Astrocyte (in vitro differentiated cells and primary cell): ENCODE data around the gene CAPG. TPM values are rescaled to one million over a fixed set of nuclear protein-coding genes. Genes with fewer than 3 reads are reported as not detected.

Experiments
- DNase-seq: peaks from one replicate; pipeline ENCODE4 v3.0.0-alpha.2; 2010; ENCODE audit warnings: low read depth
- FAIRE-seq: peaks from 2 replicates; lab custom pipeline; 2011; peaks lifted over from hg19 to GRCh38; lab: Jason Lieb, UNC
- H2AFZ ChIP-seq: 2 replicates; pipeline ENCODE4 v1.6.0; 2012; ENCODE audit warnings: low read depth, low read length, inconsistent platforms
- H3K27ac ChIP-seq: 2 replicates; pipeline ENCODE4 v1.5.1; 2011; ENCODE audit warnings: low read depth, low read length, inconsistent platforms
- H3K27me3 ChIP-seq: 2 replicates; pipeline ENCODE4 v1.6.0; 2011; ENCODE audit warnings: low read length, inconsistent platforms; ENCODE audit not compliant: insufficient read depth
- H3K36me3 ChIP-seq: 2 replicates; pipeline ENCODE4 v1.5.1; 2011; ENCODE audit warnings: low read length, inconsistent platforms; ENCODE audit not compliant: insufficient read depth
- H3K4me1 ChIP-seq: 2 replicates; pipeline ENCODE4 v1.5.1; 2011; ENCODE audit warnings: low read length, inconsistent platforms; ENCODE audit not compliant: insufficient read depth
- H3K4me2 ChIP-seq: 2 replicates; pipeline ENCODE4 v1.6.0; 2012; ENCODE audit warnings: low read length, inconsistent platforms
- H3K4me3 ChIP-seq: 2 replicates; pipeline ENCODE4 v1.5.1; 2011; ENCODE audit warnings: low read depth, mild to moderate bottlenecking, low read length, inconsistent platforms; ENCODE audit not compliant: insufficient read depth
- H3K79me2 ChIP-seq: 2 replicates; pipeline ENCODE4 v1.6.0; 2012; ENCODE audit warnings: mild to moderate bottlenecking, low read length, inconsistent platforms; ENCODE audit not compliant: insufficient read depth
- H3K9ac ChIP-seq: 2 replicates; pipeline ENCODE4 v1.6.0; 2012; ENCODE audit warnings: mild to moderate bottlenecking, low read length, inconsistent platforms
- H3K9me3 ChIP-seq: 2 replicates; pipeline ENCODE4 v1.5.1; 2012; ENCODE audit warnings: low read depth, mild to moderate bottlenecking, low read length, inconsistent platforms; ENCODE audit not compliant: insufficient read depth
- H4K20me1 ChIP-seq: 2 replicates; pipeline ENCODE4 v1.6.0; 2012; ENCODE audit warnings: low read length, inconsistent platforms; ENCODE audit not compliant: insufficient read depth
- H3K27ac Mint-ChIP-seq: one replicate; pipeline ENCODE4 v1.8.0; 2021; ENCODE audit warnings: mild to moderate bottlenecking, mixed read lengths; ENCODE audit not compliant: unreplicated experiment
- H3K27me3 Mint-ChIP-seq: one replicate; pipeline ENCODE4 v1.8.0; 2021; ENCODE audit warnings: low read depth, mixed read lengths; ENCODE audit not compliant: unreplicated experiment
- H3K36me3 Mint-ChIP-seq: one replicate; pipeline ENCODE4 v1.8.0; 2021; ENCODE audit warnings: low read depth, mixed read lengths; ENCODE audit not compliant: unreplicated experiment
- H3K4me1 Mint-ChIP-seq: one replicate; pipeline ENCODE4 v1.8.0; 2021; ENCODE audit warnings: low read depth, mixed read lengths; ENCODE audit not compliant: unreplicated experiment
- H3K4me3 Mint-ChIP-seq: one replicate; pipeline ENCODE4 v1.8.0; 2021; ENCODE audit warnings: mild to moderate bottlenecking, moderate library complexity, mixed read lengths; ENCODE audit not compliant: unreplicated experiment
- H3K9me3 Mint-ChIP-seq: one replicate; pipeline ENCODE4 v1.8.0; 2021; ENCODE audit warnings: mild to moderate bottlenecking, mixed read lengths; ENCODE audit not compliant: unreplicated experiment
- EZH2 ChIP-seq: IDR thresholded peaks from 2 replicates; pipeline ENCODE4 v1.6.1; 2012; ENCODE audit warnings: mild to moderate bottlenecking, low read length, inconsistent platforms; ENCODE audit not compliant: insufficient read depth
- total RNA-seq: library from RNA; stranded (reverse); gene quantifications from 2 replicates; pipeline ENCODE4 v1.2.1, GENCODE V29; 2021
- TF ChIP-seq, protein P1 (sequence below): IDR thresholded peaks from 2 replicates; pipeline ENCODE4 v1.5.1; 2011; ENCODE audit warnings: low read depth, mild to moderate bottlenecking, inconsistent platforms, low read length, moderate library complexity; ENCODE audit not compliant: insufficient read depth

Gene CAPG
- total RNA-seq, 1 donor from 2014 or later, result 68.2 TPM

DNA sequence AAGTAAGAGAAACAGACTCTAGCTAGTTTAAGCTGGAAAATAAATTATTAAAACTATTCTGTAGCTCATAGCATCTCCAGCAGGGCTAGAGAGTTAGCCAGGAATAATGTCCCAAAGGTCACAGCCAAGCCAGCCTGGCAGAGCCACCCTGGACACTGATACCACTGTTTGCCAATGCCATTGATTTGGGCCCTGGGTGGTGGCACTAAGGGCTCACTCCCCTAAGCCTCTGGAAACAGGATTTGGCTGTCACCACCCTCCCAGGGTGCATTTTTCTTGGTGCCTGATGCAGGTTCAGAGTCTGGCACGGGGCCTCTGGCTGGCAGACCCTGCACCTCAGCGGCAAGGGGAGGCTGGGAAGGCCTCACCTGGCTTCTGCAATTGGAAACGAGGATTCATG is 15.4 kb upstream of the CAPG start:
- H3K9ac ChIP-seq, result no peak overlapping the region
- H3K27ac Mint-ChIP-seq, result no peak overlapping the region
- FAIRE-seq, result no peak

DNA sequence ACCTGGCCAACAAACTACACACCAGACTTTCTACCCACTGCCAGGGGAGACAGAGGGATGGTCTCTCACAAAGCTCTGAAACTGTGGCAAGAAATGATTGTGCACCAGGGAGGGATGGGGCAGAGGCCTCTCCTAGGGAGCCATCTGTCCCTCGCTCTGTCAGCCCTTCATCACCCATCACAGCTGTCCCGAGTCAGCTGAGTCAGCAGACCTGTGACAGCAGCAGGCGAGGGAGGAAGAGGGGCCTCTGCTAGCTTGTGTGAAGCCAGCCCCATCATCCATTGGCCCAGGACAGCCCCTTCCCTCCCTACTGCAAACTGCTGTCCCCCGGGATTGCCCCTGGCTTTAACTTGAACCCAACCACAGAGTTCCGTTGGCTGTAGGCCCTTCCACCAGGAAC is 13.4 kb upstream of the CAPG start:
- Histone ChIP-seq H3K79me2 (peaks cover 4% of the 10 kb centered on the region), H4K20me1 (no peaks in the 10 kb centered on the region), H3K4me3 (no peak overlapping the region), H2AFZ (no peak overlapping the region), H3K4me1 (peaks cover 27% of the 10 kb centered on the region), H3K4me2 (no peak overlapping the region), H3K27me3 (no peaks in the 10 kb centered on the region), H3K27ac (no peak overlapping the region), H3K9me3 (no peaks in the 10 kb centered on the region), H3K36me3 (no peaks in the 10 kb centered on the region), H3K9ac (no peak overlapping the region)
- Mint-ChIP-seq H3K27me3 (peaks cover 7% of the 10 kb centered on the region), H3K36me3 (no peaks in the 10 kb centered on the region), H3K4me3 (no peak overlapping the region), H3K4me1 (peaks cover 26% of the 10 kb centered on the region), H3K9me3 (no peaks in the 10 kb centered on the region), H3K27ac (no peak overlapping the region)
- FAIRE-seq (no peak), DNase-seq (no peak)
- TF ChIP-seq EZH2, result no peak
- TF ChIP-seq, protein P1, sequence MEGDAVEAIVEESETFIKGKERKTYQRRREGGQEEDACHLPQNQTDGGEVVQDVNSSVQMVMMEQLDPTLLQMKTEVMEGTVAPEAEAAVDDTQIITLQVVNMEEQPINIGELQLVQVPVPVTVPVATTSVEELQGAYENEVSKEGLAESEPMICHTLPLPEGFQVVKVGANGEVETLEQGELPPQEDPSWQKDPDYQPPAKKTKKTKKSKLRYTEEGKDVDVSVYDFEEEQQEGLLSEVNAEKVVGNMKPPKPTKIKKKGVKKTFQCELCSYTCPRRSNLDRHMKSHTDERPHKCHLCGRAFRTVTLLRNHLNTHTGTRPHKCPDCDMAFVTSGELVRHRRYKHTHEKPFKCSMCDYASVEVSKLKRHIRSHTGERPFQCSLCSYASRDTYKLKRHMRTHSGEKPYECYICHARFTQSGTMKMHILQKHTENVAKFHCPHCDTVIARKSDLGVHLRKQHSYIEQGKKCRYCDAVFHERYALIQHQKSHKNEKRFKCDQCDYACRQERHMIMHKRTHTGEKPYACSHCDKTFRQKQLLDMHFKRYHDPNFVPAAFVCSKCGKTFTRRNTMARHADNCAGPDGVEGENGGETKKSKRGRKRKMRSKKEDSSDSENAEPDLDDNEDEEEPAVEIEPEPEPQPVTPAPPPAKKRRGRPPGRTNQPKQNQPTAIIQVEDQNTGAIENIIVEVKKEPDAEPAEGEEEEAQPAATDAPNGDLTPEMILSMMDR, result no peak

More for the DNA sequence above, 15.4 kb upstream of the CAPG start:
- H3K79me2 ChIP-seq, result no peaks in the 10 kb centered on the region
- H2AFZ ChIP-seq, result no peak overlapping the region
- Mint-ChIP-seq H3K4me3 (no peak overlapping the region), H3K4me1 (peaks cover 16% of the 10 kb centered on the region), H3K27me3 (peaks cover 8% of the 10 kb centered on the region), H3K36me3 (no peaks in the 10 kb centered on the region), H3K9me3 (no peaks in the 10 kb centered on the region)
- no peak overlapping the region for H3K4me2 ChIP-seq
- TF ChIP-seq EZH2, result no peak
- DNase-seq, result no peak
- H3K4me1 ChIP-seq, result peaks cover 11% of the 10 kb centered on the region
- H3K4me3 ChIP-seq, result no peak overlapping the region
- no peak overlapping the region for H3K27ac ChIP-seq
- H3K27me3 ChIP-seq, result no peaks in the 10 kb centered on the region
- no peaks in the 10 kb centered on the region for H3K36me3 ChIP-seq
- no peaks in the 10 kb centered on the region for H4K20me1 ChIP-seq
- H3K9me3 ChIP-seq, result no peaks in the 10 kb centered on the region

DNA sequence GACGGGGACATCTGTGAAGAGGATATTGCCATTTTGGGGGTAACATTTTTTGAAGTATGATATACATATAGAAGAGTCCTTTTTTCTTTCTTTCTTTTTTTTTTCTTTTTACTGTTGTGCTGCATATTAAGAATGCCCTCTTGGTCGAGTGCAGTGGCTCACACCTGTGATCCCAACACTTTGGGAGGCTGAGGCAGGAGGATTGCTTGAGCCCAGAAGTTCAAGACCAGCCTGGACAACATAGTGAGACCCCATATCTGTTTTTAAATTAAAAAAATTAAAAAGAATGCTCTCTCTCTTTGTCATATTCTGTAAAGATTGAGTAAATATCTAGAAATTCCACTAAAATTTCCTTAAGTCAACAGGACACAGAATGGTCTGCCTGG is 11.9 kb upstream of the CAPG start:
- Histone ChIP-seq H3K4me2 (no peak overlapping the region), H3K36me3 (no peaks in the 10 kb centered on the region), H3K27ac (no peak overlapping the region), H3K4me1 (peaks cover 31% of the 10 kb centered on the region), H3K79me2 (peaks cover 4% of the 10 kb centered on the region), H2AFZ (no peak overlapping the region), H3K4me3 (no peak overlapping the region), H4K20me1 (no peaks in the 10 kb centered on the region), H3K9me3 (no peaks in the 10 kb centered on the region), H3K9ac (no peak overlapping the region), H3K27me3 (no peaks in the 10 kb centered on the region)
- Mint-ChIP-seq H3K27me3 (peaks cover 5% of the 10 kb centered on the region), H3K4me3 (peak overlapping the region; percentile 51), H3K4me1 (peaks cover 24% of the 10 kb centered on the region), H3K9me3 (no peaks in the 10 kb centered on the region), H3K36me3 (no peaks in the 10 kb centered on the region), H3K27ac (no peak overlapping the region)
- TF ChIP-seq EZH2, result no peak
- TF ChIP-seq, protein P1, result no peak
- DNase-seq (no peak), FAIRE-seq (no peak)
